Inflammatory macrophage (primary cell): ENCODE results near the gene THSD7B.
"Not testable (repeated sequence)": the region's sequence is repeated elsewhere in the genome, so short reads cannot be mapped to it uniquely, and the experiment has no call there.

Experiments
- DNase-seq, 2 donors: peaks; one replicate each; pipeline ENCODE4 v3.0.0-alpha.2; 2020 to 2022

Gene THSD7B

DNA sequence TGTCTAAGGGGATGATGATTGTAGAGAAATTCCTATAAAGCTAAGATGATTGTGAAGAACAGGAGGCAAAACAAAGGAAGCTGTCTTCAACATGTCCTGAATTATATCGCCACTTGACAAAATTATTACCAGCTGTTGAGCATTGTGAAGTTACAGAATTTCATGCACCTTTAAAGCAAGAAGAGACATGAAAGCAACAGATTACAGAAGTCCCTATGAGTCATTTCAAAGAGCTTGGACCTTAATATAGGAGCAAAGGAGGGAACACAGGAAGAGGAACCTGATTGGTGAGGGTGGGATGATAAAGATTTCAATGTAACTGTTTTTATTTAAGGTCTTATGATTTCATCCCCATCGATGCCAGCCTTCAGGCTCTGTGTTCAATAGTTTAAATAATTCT lies 672.0 kb downstream of the THSD7B start:
- no peak for DNase-seq

DNA sequence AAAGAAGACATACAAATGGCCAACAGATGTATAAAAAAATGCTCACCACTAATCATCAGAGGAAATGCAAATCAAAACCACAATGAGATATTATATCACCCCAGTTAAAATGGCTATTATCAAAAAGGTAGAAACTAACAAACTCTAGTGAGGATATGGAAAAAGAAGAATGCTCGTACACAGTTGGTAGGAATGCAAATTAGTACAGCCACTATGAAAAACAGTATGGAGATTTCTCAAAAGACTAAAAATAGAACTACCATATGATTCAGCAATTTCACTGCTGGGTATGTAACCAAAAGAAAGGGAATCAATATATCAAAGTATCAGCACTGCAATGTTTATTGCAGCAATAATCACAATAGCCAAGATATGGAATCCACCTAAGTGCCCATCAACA lies 679.6 kb downstream of the THSD7B start:
- DNase-seq = no peak

DNA sequence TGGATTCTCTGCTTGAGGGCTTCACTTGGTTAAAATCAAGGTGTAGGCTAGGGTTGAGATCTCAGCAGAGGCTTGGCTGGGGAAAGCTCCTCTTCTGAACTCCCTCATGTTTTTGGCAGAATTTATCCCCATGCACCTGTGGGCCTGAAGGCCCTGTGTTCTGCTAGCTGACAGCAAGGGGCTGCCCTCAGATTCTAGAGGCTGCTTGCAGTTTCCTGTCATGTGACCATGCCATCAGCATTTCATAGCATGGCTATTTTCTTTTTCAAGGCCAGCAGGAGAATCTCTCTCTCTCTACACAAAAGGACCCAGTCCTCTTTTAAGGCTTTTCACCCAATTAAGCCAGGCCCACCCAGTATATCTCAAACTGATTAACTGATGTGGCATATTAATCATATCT lies 684.1 kb downstream of the THSD7B start:
- no peak for DNase-seq

DNA sequence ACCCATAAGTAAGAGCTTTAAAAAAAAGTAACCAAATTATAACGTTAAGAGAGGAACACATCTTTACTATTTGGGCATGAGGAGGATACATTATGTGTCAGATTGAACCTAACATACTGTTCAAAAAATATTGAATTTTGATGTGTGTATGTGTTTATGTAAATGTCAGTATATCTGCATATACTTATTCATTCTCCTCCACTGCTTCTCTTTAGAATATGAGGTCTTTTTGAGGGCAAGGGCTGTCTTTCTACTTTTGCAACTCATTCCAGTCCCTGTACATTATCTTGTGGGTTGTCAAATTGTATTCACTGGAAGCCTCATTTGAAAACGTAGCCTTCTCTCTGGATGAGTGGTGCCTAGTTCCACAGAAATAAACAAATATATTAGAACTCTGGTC lies 689.5 kb downstream of the THSD7B start:
- DNase-seq = no peak

DNA sequence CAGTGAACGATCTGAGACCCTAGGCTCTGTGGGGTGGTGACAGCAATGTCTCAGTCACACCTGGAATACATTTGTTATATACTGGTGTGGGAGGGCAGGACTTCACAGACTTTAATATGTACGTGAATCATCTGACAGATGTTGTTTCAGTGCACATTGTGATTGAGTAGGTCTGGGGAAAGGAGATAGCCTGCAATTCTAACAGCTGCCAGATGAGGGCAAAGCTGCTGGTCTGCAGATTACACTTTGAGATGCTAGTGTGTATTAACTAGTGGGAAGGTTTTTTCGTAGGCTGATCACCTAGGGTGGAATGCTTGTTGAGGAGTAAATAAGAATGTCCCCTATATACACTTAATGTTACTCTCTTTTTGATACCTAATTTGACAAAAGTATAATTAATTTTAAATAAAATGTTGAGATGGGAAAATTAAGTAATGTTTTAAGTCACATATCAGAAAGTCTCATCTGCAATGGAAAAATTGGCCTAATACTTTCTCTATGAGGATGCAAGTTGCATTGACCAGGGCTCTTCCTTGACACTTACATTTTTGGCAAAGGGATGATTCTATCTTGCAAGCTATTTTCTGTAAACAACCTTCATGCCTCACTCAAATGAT lies 702.0 kb downstream of the THSD7B start:
- peak in 1 of 2 donors; percentile 2 for DNase-seq

DNA sequence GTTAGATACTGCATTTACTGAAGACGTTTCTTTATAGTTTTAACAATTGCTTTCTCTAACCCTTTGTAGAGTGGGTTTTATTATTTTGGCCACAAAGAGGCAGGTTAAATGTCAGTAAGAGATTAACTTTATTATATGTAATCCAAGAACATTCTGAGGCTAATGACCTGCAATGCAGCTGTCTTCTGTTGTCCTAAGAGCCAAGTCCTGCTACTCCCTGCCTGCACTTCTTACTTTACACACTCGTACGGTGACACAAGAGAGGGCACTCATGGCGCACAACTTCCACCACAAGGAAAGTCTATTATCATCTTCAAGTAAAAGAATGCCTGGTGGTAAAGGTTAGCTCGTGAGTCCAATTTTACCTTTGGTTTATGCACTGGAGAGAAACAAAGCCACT lies 727.9 kb downstream of the THSD7B start:
- no peak for DNase-seq

DNA sequence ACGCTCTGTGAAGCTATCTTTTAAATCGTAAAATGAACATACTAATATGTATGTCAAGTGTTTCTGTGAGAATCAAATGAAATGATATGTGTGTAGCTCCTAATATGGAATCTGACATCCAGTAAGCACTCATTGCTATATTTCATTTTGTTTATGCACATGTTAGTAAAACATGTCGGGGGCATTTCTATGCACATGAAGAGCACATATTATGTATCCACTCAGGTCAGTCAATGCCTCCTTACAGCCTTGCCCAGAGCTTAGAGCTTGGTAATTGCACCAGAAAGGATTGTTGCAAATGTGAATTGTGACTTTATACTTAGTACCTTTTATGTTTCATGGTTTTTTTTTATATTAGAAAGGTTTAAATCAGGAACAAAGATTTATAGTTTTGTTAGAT lies 735.3 kb downstream of the THSD7B start:
- no peak for DNase-seq

DNA sequence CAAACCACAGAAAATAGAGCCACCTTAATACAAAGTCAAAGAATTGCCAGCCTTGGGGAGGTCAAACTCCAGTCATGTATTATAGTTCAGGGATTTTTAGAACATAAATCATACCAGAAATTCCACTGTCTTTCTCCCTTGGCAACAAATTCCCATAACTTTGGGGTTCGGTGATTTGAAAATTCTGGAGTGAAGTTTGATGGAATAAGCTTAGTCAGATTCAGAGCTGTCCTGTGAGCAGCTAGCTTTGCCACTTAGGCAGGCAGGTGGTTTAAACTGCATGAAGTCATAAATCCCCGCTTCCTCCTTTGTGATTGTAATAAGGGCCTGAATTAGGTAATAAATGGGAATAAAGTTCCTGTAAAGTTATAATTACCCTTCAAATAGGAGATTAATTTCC lies 741.9 kb downstream of the THSD7B start:
- DNase-seq = no peak

DNA sequence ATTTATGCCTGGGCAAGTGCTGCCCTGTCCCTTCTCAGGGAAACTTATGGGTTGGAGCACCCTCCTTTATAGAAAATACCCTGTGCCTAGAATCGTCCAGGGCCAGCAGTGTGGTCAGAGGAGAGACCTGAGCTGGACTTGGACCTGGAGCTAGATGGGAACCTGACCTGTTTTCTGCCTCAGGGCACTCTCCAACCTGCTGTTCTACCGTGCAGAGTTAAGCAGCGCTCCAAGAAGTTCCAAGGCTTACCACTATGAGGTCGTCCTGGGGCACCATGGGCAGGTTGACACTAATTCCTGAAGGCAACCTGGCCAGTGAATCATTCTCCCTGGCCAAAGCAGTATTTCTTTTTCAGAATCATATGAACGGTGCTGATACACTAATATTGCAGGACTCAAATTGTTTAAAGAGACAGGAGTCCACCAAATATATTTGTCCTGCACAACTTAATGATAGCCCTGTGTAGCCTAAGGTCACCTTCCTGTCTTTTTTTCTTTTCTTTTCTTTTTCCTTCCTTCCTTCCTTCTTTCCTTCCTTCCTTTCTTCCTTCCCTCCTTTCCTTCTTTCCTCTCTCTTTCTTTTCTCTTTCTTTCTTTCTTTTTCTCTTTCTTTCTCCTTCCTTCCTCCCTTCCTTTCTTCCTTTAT lies 743.5 kb downstream of the THSD7B start:
- DNase-seq = no peak

DNA sequence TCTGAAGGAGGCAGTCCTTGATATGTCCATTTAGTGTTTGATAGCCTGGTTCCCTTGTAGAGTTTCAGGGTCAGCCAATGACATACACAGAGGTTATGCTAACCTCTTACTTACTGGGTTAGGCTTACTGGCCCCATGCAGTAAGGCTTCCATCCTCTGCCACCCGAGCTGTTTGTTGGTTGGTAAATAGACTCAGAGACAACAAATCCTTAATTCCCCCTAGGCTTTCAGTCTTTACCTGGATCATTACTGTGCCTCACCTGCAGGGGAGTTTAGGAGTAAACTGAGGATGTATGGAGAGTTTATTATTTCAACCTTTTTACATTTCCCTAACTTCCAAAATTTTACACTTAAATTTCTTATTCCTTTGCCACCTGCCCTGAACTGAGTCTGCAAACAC lies 746.2 kb downstream of the THSD7B start:
- DNase-seq = no peak

DNA sequence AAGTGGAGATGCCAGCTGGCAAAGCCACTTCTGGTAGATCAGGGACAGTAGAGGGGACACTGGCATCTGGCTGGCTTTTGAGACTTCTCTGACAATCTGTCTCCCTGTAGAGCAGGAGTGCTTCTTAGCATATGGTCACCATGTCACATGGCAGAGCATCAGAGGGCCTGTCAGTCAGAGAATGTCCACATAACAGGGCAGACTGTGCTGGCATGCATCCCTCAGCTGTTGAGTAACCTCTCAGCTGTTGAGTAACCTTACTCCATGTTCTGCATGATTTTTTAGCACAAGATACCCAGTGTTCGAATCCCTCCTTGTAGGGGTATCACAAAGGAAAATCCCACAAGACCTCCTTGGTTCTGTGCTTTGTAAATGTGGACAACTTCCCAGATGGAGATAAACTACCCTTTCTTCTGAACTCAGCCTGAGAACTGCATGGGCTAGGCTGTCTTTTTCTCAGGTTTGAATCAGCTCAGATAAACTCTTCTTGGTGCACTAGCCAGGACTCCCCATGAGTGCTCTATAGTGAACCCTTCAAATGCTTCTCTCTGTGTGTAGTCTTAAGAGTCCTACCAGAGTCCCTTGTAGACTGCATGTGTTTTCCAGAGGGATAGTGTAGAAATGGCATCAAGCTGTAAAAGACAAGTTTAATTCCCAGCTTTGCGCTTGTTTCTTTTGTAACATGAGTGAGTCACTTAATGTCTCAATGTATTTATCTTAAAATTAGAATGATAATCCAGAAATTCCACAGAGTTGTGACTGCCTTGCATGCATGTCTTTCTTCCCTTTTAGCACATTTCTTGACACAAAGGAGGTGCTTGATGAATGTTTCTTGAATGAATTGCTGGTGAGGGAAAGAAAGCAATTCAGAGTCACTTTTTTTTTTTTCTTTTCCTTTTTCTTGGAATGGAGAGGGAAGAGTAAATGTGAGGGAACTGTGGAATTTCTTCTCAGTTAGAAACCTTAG lies 756.6 kb downstream of the THSD7B start:
- DNase-seq = no peak

DNA sequence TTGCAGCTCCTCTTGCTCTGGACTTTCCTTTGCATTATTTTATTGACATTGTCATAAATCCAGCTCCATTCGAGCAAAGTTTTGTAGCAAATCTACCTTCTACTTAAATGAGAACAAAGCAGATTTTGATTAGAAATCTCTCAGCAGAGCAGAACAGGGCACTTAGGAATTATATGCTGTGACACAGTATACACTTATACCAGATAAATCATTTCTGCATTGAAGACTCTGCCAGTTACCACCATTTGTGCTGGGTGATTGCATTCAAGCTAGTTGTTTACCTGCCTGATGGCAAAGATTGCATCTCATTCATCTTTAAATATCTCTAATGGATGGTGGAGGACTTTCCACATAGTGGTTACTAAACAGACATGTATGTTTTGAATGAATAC lies 757.3 kb downstream of the THSD7B start:
- no peak for DNase-seq

DNA sequence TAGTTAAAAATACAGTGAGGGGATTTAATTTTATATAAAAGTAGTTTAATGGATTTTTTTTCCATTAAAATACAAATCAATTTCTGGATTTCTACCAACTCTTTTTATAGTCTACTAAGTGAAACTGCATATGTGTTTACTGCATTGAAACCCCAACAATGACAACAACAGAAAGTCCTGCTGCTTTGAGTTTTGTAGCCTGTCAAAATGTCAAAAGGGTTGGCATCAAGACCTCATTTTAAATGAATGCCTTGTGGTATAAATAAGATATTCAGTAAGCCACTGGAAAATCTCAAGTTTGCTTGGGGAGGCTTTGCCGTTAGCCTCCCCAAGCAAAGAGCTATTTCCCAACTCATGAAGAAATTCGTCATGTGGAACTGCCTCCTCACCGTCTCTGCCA lies 758.6 kb downstream of the THSD7B start:
- DNase-seq = no peak

DNA sequence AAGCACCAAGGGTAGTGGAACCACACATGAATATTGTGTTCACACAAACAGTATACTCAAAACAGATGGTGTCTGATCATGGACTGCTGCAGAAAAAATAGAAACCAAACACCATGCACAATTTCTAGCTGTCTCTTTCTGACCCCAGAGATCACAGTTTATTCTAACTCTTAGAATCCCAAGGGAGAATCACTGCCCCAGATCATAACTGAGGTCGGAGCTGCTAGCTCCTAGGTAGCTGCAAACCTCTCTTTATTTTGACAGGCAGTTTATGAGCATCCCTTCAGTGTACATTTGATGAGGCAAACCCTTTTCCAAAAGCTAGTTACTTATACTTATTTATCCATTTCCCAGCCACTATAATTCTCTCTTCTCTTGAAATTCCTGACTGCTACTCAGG lies 759.8 kb downstream of the THSD7B start:
- DNase-seq = no peak

DNA sequence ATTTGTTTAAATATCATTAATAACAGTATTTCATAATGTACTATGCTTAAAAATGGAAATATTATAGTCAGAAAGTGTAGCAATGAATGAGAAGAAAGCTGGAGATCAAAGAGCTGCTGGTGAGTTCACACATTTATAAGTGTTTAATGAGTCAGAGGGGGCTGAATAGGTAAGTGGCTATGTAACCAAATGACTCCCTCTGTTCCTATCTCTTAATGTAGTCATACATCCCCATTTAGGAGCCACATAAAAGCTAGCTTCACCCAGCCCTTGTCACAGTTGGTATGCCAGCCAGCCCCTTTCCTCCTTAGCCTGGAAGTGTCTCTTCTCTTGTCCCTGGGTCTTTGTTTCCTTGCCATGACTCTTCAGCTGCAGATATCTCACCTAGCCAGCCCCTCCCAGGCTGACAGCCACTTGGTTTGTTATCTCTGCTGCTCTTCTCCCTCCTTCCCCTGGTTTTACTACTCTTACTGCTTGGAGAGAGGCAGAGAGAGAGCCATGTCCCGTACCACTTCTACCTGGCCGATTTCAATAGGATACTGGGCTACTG lies 760.4 kb downstream of the THSD7B start:
- no peak for DNase-seq

DNA sequence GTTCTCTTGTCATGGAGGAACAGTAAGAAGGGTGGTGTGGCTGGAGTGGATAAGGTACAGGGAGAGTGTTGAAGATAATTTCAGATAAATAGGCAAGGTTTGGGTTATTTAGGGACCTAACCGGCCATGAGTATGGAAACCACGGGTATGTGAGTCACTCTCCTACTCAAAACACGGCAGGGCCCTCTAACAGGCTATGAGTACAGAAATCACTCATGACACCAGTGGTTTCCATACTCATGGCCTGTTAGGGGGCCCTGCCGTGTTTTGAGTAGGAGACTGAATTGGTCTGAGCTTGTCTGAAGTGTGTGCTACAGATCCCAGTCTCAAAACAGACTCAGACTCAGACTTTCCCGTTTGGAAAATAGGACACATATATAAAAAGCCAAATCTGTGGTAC lies 770.6 kb downstream of the THSD7B start:
- no peak for DNase-seq

DNA sequence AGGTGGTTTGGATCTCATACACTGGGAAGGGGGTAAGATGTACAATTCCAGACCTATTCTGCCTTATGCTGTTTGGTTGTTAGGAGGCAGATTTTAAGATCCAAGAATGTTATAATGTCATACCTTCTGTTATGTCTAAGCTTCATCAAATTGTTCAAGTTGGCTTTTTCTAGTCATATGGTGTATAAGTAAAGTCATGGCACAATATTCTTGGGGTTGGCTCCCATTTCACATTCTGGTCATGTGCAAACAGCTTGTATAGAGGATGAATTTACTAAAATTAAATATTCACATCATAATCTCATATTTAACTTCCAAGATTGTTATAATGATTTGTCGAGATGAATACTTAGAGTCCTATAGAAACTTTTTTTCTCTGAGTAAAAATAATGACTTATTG lies 774.0 kb downstream of the THSD7B start:
- DNase-seq = no peak

DNA sequence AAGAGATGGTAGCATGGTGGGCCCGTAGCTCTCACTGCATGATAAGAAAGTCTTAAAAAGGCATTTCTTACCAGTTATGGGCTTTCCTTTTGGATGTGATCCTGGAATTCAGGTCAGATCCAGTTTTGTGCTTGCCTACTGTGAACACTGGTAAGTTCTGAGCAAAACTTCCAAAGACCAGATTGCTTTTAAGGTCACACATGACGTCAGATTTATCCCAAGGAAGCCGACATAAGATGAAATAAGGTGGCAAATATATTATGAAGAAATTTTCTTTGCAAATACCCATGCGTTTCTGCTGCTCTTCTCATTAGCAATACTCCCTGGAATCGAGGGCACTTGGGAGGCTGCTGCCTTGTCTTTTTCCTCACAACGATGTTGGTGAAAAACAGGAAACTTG lies 782.5 kb downstream of the THSD7B start:
- DNase-seq = no peak

DNA sequence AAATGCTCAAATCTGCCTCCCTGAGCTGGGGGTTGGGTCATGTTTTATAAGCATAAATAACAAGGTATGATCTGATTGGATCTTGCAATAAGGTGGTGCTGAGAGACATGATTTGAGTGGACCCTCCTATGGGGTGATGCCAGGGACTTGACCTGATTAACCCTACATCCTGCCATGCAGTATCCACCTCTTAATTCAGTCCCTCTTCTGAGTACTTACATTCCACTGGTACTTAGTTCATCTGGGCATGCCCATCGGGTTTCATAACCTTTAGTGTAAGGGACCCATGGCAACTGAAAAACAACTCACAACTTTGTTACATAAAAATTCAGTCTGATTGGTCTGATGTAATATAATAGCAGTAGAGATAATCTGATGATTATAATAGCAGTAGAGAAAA lies 801.0 kb downstream of the THSD7B start:
- DNase-seq = no peak

DNA sequence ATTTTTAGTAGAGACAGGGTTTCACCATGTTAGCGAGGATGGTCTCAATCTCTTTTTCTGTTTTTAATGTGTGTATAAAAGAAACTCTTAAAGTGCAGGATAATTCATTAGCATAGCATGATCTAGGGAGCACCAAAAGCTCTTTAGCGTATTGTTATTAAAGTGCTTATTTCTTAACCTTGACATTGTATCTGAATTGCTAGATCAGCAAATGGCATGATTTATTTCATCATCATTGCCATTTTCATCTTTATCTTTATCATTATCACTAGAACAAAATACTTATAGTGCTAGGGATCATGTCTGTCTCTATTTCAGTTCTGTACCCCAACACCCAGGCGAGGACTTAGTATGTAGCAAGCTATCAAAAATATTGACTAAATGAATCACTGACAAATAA lies 805.1 kb downstream of the THSD7B start:
- DNase-seq = no peak

DNA sequence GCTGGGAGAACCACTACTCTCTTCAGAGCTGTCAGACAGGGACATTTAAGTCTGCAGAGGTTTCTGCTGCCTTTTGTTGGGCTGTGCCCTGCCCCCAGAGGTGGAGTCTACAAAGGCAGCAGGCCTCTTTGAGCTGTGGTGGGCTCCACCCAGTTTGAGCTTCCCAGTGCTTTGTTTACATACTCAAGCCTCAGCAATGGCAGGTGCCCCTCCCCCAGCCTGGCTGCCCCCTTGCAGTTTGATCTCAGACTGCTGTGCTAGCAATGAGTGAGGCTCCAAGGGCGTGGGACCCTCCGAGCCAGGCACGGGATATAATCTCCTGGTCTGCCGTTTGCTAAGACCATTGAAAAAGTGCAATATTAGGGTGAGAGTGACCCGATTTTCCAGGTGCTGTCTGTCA lies 822.5 kb downstream of the THSD7B start:
- DNase-seq = not testable (repeated sequence)

DNA sequence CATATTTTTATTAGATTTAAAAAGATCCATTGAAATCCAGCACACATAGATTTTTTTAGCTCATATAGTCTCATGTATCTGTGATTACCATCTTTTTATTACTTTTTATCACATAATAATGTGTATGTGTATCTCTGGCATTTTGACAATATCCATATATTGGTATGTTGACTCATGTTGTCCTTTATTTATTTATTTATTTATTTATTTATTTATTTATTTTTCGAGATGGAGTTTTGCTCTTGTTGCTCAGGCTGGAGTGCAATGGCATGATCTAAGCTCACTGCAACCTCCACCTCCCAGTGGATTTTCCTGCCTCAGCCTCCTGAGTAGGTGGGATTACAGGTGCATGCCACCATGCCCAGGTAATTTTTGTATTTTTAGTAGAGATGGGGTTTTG lies 823.2 kb downstream of the THSD7B start:
- not testable (repeated sequence) for DNase-seq

DNA sequence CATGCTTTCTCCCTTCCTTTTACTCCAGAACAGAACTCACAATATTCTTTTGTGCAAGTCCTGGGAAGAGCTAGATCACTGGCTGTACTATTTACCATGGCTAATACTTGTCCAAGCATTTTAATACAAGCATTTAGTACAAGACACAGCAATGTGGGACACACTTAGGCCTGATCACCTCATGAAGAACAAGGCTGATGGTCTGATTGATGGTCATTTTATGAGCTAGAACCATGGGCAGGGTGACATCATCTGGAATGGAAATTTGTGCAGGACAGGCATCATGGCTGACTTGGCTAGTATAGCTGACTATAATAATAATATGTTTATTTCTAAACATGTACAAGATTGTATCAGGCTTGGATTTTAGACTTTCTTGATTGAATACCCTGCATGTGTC lies 824.8 kb downstream of the THSD7B start:
- no peak for DNase-seq
